A549 (cell line): ENCODE results near the gene BAK1.

Experiments used
- BHLHE40 ChIP-seq: IDR thresholded peaks from 2 replicates; pipeline ENCODE4 v1.6.1; 2012; ENCODE audit warnings: low read depth, low read length, inconsistent platforms
- CEBPB ChIP-seq, 2 experiments: fragments of >200 bp in 1 of 2; sonication (Bioruptor Twin) in 1 of 2; formaldehyde crosslinking in 1 of 2; IDR thresholded peaks; 2 replicates each; pipeline ENCODE4 v1.6.1; 2012 to 2016
- CHD4 ChIP-seq: fragments of 200-600 bp; sonication (generic); IDR thresholded peaks from 2 replicates; pipeline ENCODE4 v1.6.1; 2016; ENCODE audit warnings: antibody characterized with exemption, mild to moderate bottlenecking, borderline replicate concordance
- CTCF ChIP-seq: fragments of >200 bp; sonication (Bioruptor Twin); formaldehyde crosslinking; IDR thresholded peaks from 3 replicates; pipeline ENCODE4 v1.5.1; 2016
- FOSL2 ChIP-seq, 2 experiments: fragments of 450-650 bp in 1 of 2; fragments of >200 bp in 1 of 2; sonication (Bioruptor Twin) in 1 of 2; formaldehyde crosslinking; IDR thresholded peaks; 2 replicates each; pipeline versions ENCODE4 v1.5.0 to v1.6.1; 2016 to 2020; ENCODE audit warnings: mild to moderate bottlenecking in 1 of 2, moderate library complexity in 1 of 2
- HOXB13 ChIP-seq: fragments of 250-450 bp; sonication (Bioruptor Pico); IDR thresholded peaks from 2 replicates; pipeline ENCODE4 v1.5.0; 2020; ENCODE audit warnings: low read depth, mild to moderate bottlenecking, moderate library complexity
- KDM1A ChIP-seq: fragments of 200-600 bp; sonication (generic); IDR thresholded peaks from 2 replicates; pipeline ENCODE4 v1.6.1; 2016; ENCODE audit warnings: low read depth, mild to moderate bottlenecking
- MAX ChIP-seq: IDR thresholded peaks from 2 replicates; pipeline ENCODE4 v1.6.1; 2012
- MYC ChIP-seq: IDR thresholded peaks from 2 replicates; pipeline ENCODE4 v1.6.1; 2012; ENCODE audit warnings: mild to moderate bottlenecking, inconsistent platforms, low read length, improper control_type of control experiment, borderline replicate concordance
- POLR2A ChIP-seq: IDR thresholded peaks from 2 replicates; pipeline ENCODE4 v1.6.1; 2012; ENCODE audit warnings: mild to moderate bottlenecking, low read length
- RCOR1 ChIP-seq: fragments of 150-350 bp; IDR thresholded peaks from 2 replicates; pipeline ENCODE4 v1.6.1; 2014; ENCODE audit warnings: antibody characterized with exemption, low read length, low read depth
- USF2 ChIP-seq: fragments of 450-650 bp; IDR thresholded peaks from 2 replicates; pipeline ENCODE4 v1.6.1; 2014; ENCODE audit warnings: antibody characterized with exemption

GRCh38 chr6:33621711-33622388 is 41.8 kb upstream of the BAK1 start:
- TF ChIP-seq KDM1A: no peak
- TF ChIP-seq MYC: no peak
- no peak for TF ChIP-seq BHLHE40
- no peak for TF ChIP-seq CTCF
- no peak for TF ChIP-seq MAX
- no peak for TF ChIP-seq CHD4
- TF ChIP-seq RCOR1: no peak
- TF ChIP-seq POLR2A: no peak
- no peak for TF ChIP-seq HOXB13
- TF ChIP-seq CEBPB (IDR thresholded peaks at IDR 0.05): no peak
- no peak for TF ChIP-seq FOSL2 (IDR thresholded peaks at IDR 0.05)
- TF ChIP-seq FOSL2 (CRISPR knock-in tag; IDR thresholded peaks at IDR 0.05): no peak
- no peak for TF ChIP-seq USF2
